GM13977 (cell line): ENCODE data around the gene OPN4.

Experiments used
- DNase-seq: peaks from one replicate; pipeline ENCODE4 v3.0.0; 2012; ENCODE audit warnings: low spot score
- in situ Hi-C: fragments of 300-500 bp; cut with MboI; formaldehyde crosslinking; loops from one replicate; pipeline ENCODE4 v1.12.0; 2022; ENCODE audit warnings: low sequenced_read_pairs, low pct_unique_long_range_greater_than_20kb, mixed read lengths, inconsistent platforms; ENCODE audit not compliant: unreplicated experiment
- TF ChIP-seq, protein P1 (sequence below): IDR thresholded peaks from 2 replicates; pipeline ENCODE4 v1.5.1; 2012; ENCODE audit warnings: mild to moderate bottlenecking, control low read depth; ENCODE audit not compliant: insufficient read depth; ENCODE audit errors: extremely low read depth, missing control alignments

OPN4 gene

DNA sequence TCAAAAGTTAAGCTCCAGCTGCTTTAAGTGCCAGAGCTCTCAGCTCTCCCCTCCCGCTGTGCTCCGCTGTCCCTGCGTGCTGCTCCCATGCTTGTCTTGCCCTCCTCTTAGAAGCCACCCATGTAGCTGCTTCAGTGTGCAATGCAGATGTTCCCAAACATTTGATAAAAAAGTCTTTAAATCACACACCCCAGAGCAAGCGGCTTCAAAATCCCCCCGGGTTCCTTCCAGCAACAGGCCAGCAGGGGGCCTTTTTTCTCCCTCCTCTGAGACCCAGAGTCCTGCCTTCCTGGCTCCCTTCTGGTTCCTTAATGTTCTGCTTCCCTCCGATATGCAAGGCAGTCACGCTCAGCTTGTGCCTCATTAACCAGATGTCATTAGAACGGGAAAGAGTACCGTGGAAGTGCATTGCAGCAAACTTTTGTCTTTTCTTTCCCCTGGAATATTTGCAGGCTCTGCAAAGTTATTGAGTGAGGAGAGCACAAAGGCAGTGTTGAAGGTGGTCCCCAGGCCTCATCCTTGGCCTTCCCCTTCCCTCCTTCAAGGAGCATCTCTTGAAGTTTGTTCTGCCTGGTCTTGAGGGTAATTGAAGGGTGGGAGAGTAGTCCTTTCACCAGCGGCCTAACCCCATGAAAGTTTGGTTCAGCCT lies 39.5 kb downstream of the OPN4 start:
- TF ChIP-seq, protein P1, sequence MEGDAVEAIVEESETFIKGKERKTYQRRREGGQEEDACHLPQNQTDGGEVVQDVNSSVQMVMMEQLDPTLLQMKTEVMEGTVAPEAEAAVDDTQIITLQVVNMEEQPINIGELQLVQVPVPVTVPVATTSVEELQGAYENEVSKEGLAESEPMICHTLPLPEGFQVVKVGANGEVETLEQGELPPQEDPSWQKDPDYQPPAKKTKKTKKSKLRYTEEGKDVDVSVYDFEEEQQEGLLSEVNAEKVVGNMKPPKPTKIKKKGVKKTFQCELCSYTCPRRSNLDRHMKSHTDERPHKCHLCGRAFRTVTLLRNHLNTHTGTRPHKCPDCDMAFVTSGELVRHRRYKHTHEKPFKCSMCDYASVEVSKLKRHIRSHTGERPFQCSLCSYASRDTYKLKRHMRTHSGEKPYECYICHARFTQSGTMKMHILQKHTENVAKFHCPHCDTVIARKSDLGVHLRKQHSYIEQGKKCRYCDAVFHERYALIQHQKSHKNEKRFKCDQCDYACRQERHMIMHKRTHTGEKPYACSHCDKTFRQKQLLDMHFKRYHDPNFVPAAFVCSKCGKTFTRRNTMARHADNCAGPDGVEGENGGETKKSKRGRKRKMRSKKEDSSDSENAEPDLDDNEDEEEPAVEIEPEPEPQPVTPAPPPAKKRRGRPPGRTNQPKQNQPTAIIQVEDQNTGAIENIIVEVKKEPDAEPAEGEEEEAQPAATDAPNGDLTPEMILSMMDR: peak; percentile 61
- DNase-seq: peak; percentile 54

DNA sequence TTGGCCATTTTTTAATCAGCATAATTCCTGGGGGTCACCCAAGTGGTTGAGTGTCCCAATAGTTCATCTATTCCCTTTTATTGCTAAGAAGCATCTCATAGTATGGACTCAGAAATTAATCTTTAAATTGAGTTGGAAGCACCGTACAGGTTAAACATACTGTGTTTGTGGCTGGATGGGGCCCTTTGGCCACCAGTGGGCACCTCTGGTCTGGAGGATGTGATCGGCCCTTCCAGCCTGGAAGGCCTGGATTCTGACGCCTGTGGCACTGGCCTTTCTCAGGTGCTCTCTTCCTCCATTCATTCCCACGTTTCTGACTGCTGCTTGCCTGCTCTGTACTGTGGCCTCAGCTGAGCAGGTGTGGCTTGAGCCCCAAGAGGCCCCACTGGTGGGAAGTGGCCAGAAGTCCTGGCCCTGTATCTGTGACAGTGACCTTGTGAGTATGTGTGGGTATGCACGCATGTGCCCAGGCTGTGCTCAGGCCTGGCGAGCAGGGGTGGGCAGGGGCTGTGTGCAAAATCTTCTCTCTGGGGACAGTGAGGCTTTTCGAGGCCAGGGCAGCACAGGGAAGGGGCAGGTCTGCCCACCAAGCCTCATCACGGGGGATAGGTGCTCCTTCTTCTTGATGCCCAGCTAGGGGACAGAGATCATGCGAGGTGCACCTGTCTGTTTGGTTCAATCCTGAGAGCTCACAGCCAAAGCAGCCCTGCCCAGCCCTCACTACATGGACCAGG lies 44.0 kb downstream of the OPN4 start:
- DNase-seq: no peak
- in situ Hi-C loops: no loop called here
- TF ChIP-seq, protein P1: no peak

More for the DNA sequence above, 39.5 kb downstream of the OPN4 start:
- in situ Hi-C loops: no loop called here

DNA sequence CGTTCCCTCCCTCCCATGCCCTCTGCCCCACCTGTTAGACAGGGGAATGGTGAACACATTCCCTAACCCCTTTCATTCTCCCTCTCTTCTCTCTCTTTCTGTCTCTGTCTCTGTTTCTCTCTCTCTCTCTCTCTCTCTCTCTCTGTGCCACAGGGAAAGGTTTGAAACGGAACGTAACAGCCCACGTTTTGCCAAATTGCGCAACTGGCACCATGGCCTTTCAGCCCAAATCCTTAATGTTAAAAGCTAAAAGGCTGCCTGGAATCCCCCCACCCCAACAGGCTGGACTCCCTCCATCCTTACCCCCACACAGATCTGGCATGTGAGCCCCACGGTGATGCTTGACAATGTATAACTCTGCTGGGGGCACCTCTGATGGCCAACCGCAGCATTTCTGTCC lies 44.8 kb downstream of the OPN4 start:
- TF ChIP-seq, protein P1: no peak
- no peak for DNase-seq
- in situ Hi-C loops: no loop called here

DNA sequence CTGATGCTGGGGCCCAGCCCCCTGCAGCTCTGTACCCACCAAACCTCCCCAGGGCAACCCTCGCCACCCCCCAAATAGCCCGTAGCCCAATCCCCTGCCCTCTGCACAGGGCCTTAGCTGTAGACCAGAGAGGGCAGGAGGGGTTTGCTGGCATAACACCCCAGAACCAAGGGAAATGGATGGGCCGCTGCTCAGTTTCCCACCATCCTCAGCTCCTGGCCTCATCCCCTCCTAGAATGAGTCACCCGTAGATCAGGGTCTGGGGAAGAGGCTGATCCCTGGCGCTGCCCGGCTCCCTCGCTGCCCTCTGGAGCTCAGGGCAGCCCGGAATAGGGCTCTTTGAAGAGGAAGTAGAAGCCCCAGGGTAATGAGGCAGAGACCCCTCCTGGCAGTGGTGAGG lies 45.2 kb downstream of the OPN4 start:
- no peak for DNase-seq
- TF ChIP-seq, protein P1: no peak
- in situ Hi-C loops: no loop called here

DNA sequence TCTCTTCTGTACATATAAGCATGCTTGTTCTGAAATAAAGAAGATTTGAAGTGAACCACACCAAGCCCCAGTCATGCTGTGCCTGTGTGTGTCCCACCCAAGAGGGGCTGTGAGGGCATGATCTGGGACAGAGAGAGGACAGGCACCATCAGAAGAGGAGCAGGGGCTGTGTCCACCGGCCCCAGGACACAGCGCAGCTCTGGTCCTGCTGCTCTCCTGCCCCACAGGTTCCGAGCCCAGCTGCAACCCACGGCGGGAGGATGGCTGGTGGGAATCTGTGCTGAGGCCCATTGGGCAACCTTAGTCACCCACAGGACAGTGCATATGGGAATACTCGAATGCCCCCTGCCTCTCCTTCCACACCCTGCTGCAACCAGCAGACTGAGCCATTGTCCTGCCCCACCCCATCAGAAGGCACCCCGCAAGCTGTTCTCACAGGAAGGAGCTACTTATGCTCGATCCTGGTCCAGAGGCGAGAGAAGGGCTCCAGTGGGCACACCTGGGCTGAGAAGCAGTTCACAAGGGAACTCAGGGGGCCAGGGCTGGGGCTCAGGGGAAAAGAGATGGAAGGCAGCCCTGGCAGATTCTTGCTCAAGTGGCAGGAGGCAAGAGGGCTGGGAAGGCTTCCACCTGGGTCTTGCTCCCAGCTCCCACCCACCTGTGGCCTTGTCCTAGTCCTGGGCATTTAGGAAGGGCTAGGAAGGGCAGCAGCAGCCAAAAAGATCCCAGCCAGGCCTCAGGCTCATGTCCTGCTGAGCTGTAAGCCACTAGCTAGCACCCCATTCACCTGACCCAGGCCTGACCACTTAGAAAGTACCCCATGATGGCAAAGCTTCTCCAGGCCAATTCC lies 45.9 kb downstream of the OPN4 start:
- TF ChIP-seq, protein P1: no peak
- no peak for DNase-seq
- in situ Hi-C loops: no loop called here

DNA sequence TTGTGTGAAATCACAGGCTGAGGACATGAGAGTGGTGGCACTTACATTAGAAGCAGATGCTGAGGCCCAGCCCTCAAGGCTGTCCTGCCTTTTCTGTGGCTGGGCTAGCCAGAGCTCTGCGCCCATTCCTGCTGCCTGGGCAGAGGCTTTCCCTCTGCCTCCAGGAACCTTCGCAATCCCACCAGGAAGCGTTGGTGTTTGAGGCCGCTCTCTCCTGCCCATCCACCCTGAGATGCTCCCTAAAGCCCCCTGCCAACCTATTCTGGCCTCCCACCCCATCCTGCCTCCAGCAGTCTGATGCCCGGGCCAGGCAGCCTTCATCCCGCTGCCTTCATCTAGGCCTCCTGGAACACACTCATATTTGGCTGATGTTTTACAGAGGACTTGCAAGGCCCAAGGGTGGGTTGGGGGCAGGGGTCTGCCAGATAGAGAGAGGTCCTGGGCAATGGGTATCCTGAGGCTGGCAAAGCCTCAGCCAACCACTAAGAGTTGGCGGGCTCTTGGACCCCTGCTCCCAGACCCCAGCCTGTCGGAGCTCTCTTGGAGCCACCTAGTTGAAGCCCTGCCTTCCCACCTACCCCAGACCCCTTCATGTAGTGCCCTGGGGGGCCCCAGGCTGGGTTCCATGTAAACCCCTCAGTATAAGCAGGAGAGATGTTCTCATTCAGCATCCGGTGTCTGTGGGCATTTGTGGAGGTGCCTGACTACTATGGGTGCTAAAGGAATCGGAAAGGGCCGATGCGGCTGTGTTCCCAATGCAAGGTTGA lies 46.7 kb downstream of the OPN4 start:
- TF ChIP-seq, protein P1: no peak
- in situ Hi-C loops: no loop called here

More for the DNA sequence above, 46.7 kb downstream of the OPN4 start:
- DNase-seq: no peak
